B cell (primary cell): ENCODE data around the gene PIM3. TPM values are rescaled to one million over a fixed set of nuclear protein-coding genes. Genes with fewer than 3 reads are reported as not detected.

Source experiments
- ATAC-seq: fragments of 200-7000 bp; cut with Tn5 transposase; one replicate; pipeline ENCODE4 v1.10.0; 2021; ENCODE audit warnings: low read depth, mild to moderate bottlenecking, moderate number of reproducible peaks, moderate library complexity
- CTCF ChIA-PET: fragments of 350-600 bp; sonication (Branson Sonifier 250); formaldehyde crosslinking; loops from one replicate; lab custom pipeline; 2021; ENCODE audit warnings: antibody characterized with exemption, inconsistent platforms; lab: Charles Lee
- POLR2A ChIA-PET: fragments of 350-600 bp; sonication (Branson Sonifier 250); formaldehyde crosslinking; loops from one replicate; lab custom pipeline; 2021; ENCODE audit warnings: antibody characterized with exemption; lab: Charles Lee
- DNase-seq: peaks from one replicate; pipeline ENCODE4 v3.0.0; 2013
- H2AFZ ChIP-seq: 2 replicates; pipeline ENCODE4 v1.6.1; 2012; ENCODE audit warnings: mild to moderate bottlenecking, low read depth, low read length; ENCODE audit not compliant: insufficient read depth, poor library complexity, severe bottlenecking
- H3K27ac ChIP-seq, 2 donors: 1 replicate in 1 of 2; 2 replicates in 1 of 2; pipeline ENCODE4 v1.5.1; 2012 to 2013; ENCODE audit warnings: low read length in 2 of 2, mild to moderate bottlenecking in 2 of 2, moderate library complexity in 1 of 2
- H3K27me3 ChIP-seq, 4 experiments: fragments of 200-600 bp in 1 of 4; sonication (generic) in 1 of 4; replicated peaks in 1 of 4; 1 replicate in 2 of 4; 2 replicates in 2 of 4; pipeline versions ENCODE4 v1.6.1 to v1.7.0; 2013 to 2016; ENCODE audit warnings: low read length in 3 of 4, mild to moderate bottlenecking in 2 of 4, mixed read lengths in 1 of 4, moderate library complexity in 1 of 4; ENCODE audit not compliant: insufficient read depth in 4 of 4, control insufficient read depth in 3 of 4; ENCODE audit errors: control extremely low read depth in 1 of 4
- H3K36me3 ChIP-seq, 2 experiments: replicated peaks in 1 of 2; 1 replicate in 1 of 2; 2 replicates in 1 of 2; pipeline versions ENCODE4 v1.6.1 to v1.7.1; 2013; ENCODE audit warnings: low read length in 1 of 2; ENCODE audit not compliant: insufficient read depth in 2 of 2, control insufficient read depth in 1 of 2; ENCODE audit errors: control extremely low read depth in 1 of 2, extremely low read depth in 1 of 2
- H3K4me1 ChIP-seq, 2 donors: fragments of 200-600 bp in 1 of 2; sonication (generic) in 1 of 2; 1 replicate in 1 of 2; 2 replicates in 1 of 2; pipeline versions ENCODE4 v1.5.1 to v1.6.1; 2013 to 2017; ENCODE audit warnings: low read length in 2 of 2; ENCODE audit not compliant: control insufficient read depth in 2 of 2, insufficient read depth in 2 of 2
- H3K4me2 ChIP-seq: replicated peaks from 2 replicates; pipeline ENCODE3; 2012; ENCODE audit warnings: mild to moderate bottlenecking, low read depth, low read length; ENCODE audit not compliant: poor library complexity, severe bottlenecking
- H3K4me3 ChIP-seq, 5 experiments: fragments of 200-600 bp in 1 of 5; sonication (generic) in 1 of 5; 1 replicate in 3 of 5; 2 replicates in 2 of 5; pipeline versions ENCODE4 v1.5.1 to v1.7.0; 2011 to 2016; ENCODE audit warnings: low read length in 4 of 5, mild to moderate bottlenecking in 4 of 5, low read depth in 2 of 5, control low read depth in 1 of 5, moderate library complexity in 1 of 5; ENCODE audit not compliant: insufficient read depth in 1 of 5; ENCODE audit errors: control extremely low read depth in 1 of 5, extremely low read depth in 1 of 5
- H3K79me2 ChIP-seq: fragments of 200-600 bp; sonication (generic); one replicate; pipeline ENCODE4 v1.6.0; 2016; ENCODE audit warnings: low read length; ENCODE audit not compliant: control insufficient read depth, insufficient read depth
- H3K9ac ChIP-seq: fragments of 200-600 bp; sonication (generic); 2 replicates; pipeline ENCODE4 v1.6.1; 2017; ENCODE audit warnings: mild to moderate bottlenecking, low read length, moderate library complexity
- H3K9me3 ChIP-seq, 3 donors: one replicate each; pipeline versions ENCODE4 v1.6.1 to v1.7.1; 2013; ENCODE audit warnings: low read length in 2 of 3; ENCODE audit not compliant: control insufficient read depth in 2 of 3, insufficient read depth in 1 of 3; ENCODE audit errors: control extremely low read depth in 1 of 3
- H4K20me1 ChIP-seq: 2 replicates; pipeline ENCODE4 v1.6.0; 2012; ENCODE audit warnings: mild to moderate bottlenecking, low read length; ENCODE audit not compliant: insufficient read depth, control insufficient read depth, poor library complexity, severe bottlenecking
- H3K27ac Mint-ChIP-seq: one replicate; pipeline ENCODE4 v1.8.0; 2021; ENCODE audit warnings: mixed read lengths
- H3K27me3 Mint-ChIP-seq: one replicate; pipeline ENCODE4 v1.8.0; 2021; ENCODE audit warnings: mixed read lengths
- H3K4me1 Mint-ChIP-seq: one replicate; pipeline ENCODE4 v1.8.0; 2021; ENCODE audit warnings: mixed read lengths
- H3K4me3 Mint-ChIP-seq: one replicate; pipeline ENCODE4 v1.8.0; 2021; ENCODE audit warnings: mixed read lengths
- H3K9me3 Mint-ChIP-seq: one replicate; pipeline ENCODE4 v1.8.0; 2022; ENCODE audit warnings: mixed read lengths; ENCODE audit not compliant: insufficient read depth
- CTCF ChIP-seq: fragments of 200-600 bp; IDR thresholded peaks from one replicate; pipeline ENCODE4 v1.8.0; 2022; ENCODE audit warnings: antibody characterized with exemption, mild to moderate bottlenecking
- EZH2 ChIP-seq: IDR thresholded peaks from 2 replicates; pipeline ENCODE4 v1.6.1; 2012; ENCODE audit warnings: borderline replicate concordance, low read depth, mild to moderate bottlenecking, moderate library complexity, low read length; ENCODE audit not compliant: insufficient read depth, poor library complexity, severe bottlenecking
- WGBS: methylation state at CpG from one replicate; pipeline ENCODE4 v1.1.5; 2013; ENCODE audit warnings: missing lambda C conversion rate; ENCODE audit not compliant: insufficient coverage; 5-methylcytosine and 5-hydroxymethylcytosine counted together
- intact Hi-C: fragments of 100-400 bp; cut with micrococcal nuclease; formaldehyde crosslinking; loops from one replicate; pipeline ENCODE4 v1.10.0; 2022
- polyA plus RNA-seq: library from polyadenylated mRNA; depleted of rRNA; stranded (reverse); fragments of >200 nt; gene quantifications from 2 replicates; pipeline ENCODE4 v1.2.3, GENCODE V29; 2012
- total RNA-seq, 2 donors: library from RNA; stranded (reverse); fragments of 120-200 nt in 1 of 2; gene quantifications; 1 replicate in 1 of 2; 2 replicates in 1 of 2; pipeline versions ENCODE4 v1.2.3 to v1.2.4, GENCODE V29; 2013 to 2022

Gene PIM3
- total and polyA plus RNA-seq, 2 donors (not counting 1 experiment from before 2014, with no cell fraction given), result 74.6 to 128 TPM

- Histone ChIP-seq H4K20me1 (peaks cover 26% of the 10 kb centered on the region), H3K27me3 (no peaks in the 10 kb centered on the region), H2AFZ (no peak overlapping the region), H3K36me3 (peaks cover 0 to 30% of the 10 kb centered on the region in 2 experiments), H3K4me2 (no peak overlapping the region), H3K9ac (no peak overlapping the region), H3K79me2 (peaks cover 57% of the 10 kb centered on the region), H3K4me1 (peaks cover 11 to 12% of the 10 kb centered on the region in 2 donors), H3K9me3 (no peaks in the 10 kb centered on the region), H3K4me3 (no peak overlapping the region), H3K27ac (no peak overlapping the region)
- Mint-ChIP-seq H3K9me3 (no peaks in the 10 kb centered on the region), H3K4me1 (peaks cover 7% of the 10 kb centered on the region), H3K27ac (no peak overlapping the region), H3K4me3 (no peak overlapping the region), H3K27me3 (no peaks in the 10 kb centered on the region)
- WGBS, result 98% methylated on average over 14 of the region's 14 CpGs
- ChIA-PET CTCF (no interaction called here), POLR2A (no interaction called here)
- intact Hi-C loops, result no loop called here
- DNase-seq, result no peak
- no peak for ATAC-seq
- TF ChIP-seq CTCF (no peak), EZH2 (no peak)
These were observed 47.1 kb upstream of the PIM3 start for GRCh38 chr22:49913446-49913845.

- Histone ChIP-seq H3K9me3 (no peaks in the 10 kb centered on the region), H3K79me2 (peaks cover 55% of the 10 kb centered on the region), H3K4me3 (no peak overlapping the region), H2AFZ (no peak overlapping the region), H4K20me1 (peaks cover 31% of the 10 kb centered on the region), H3K36me3 (peaks cover 0 to 27% of the 10 kb centered on the region in 2 experiments), H3K27ac (no peak overlapping the region), H3K27me3 (no peaks in the 10 kb centered on the region), H3K9ac (no peak overlapping the region), H3K4me2 (no peak overlapping the region), H3K4me1 (peaks cover 16 to 18% of the 10 kb centered on the region in 2 donors)
- no peaks in the 10 kb centered on the region for H3K27me3 Mint-ChIP-seq
- no peak for DNase-seq
- CTCF ChIA-PET, result interaction anchor here (1.0 kb wide), 1 partner anchor 116 kb away, joined by 4 read pairs; no protein-coding TSS in a partner anchor
- H3K27ac Mint-ChIP-seq, result no peak overlapping the region
- intact Hi-C loops, result no loop called here
- no peaks in the 10 kb centered on the region for H3K9me3 Mint-ChIP-seq
- peaks cover 7% of the 10 kb centered on the region for H3K4me1 Mint-ChIP-seq
- H3K4me3 Mint-ChIP-seq, result no peak overlapping the region
- WGBS, result 95% methylated on average over 8 of the region's 12 CpGs
- no peak for ATAC-seq
- POLR2A ChIA-PET, result interaction anchor here (1.0 kb wide), 1 partner anchor 88 kb away, joined by 3 read pairs; no protein-coding TSS in a partner anchor
- TF ChIP-seq CTCF, result no peak
- no peak for TF ChIP-seq EZH2
These were observed 46.3 kb upstream of the PIM3 start for GRCh38 chr22:49914256-49914655.
